ENCODE results near the gene ING4. TPM values are rescaled to one million over a fixed set of nuclear protein-coding genes. Genes with fewer than 3 reads are reported as not detected.
A peak's percentile ranks its signal among the peaks of the same experiment; 100 is the strongest.

Gene ING4
- total RNA-seq, 1 donor from 2014 or later, result 45.7 TPM

DNA sequence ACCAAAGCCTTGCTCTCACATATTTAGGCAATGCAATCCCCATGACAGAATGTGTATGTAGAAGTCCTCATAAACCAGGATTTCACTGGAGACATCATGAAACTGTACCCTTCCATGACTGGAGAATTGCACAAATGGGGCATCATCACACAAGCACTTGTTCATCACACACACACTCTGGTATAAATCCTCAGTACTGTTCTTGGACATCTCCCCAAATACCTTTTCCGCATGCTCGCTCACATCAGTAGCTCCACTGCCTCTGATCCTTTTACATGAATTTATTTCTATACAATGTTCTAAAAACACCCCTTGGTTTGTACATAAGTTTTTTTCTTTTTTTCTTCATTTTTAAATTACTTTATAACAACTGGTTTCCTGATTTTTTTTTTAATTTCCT is 3.3 kb upstream of the ING4 start:
- peaks cover 12% of the 10 kb centered on the region for H3K4me1 ChIP-seq
- no peak overlapping the region for H3K4me3 ChIP-seq
- peaks cover 0 to 44% of the 10 kb centered on the region in 2 donors for H3K36me3 ChIP-seq
- H3K27ac ChIP-seq, result no peak overlapping the region
- no peak for DNase-seq (ENCODE audit: extremely low spot score in 2 of 2)
- TF ChIP-seq POLR2AphosphoS5 (IDR thresholded peaks at IDR 0.05; ENCODE audit: insufficient read depth in 1 of 2, low read depth in 1 of 2), result no peak
- no peak for TF ChIP-seq POLR2A (IDR thresholded peaks at IDR 0.05)
- intact Hi-C loops (cut with DNase I), result no loop called here
- no peaks in the 10 kb centered on the region for H3K27me3 ChIP-seq
- no peaks in the 10 kb centered on the region for H3K9me3 ChIP-seq

DNA sequence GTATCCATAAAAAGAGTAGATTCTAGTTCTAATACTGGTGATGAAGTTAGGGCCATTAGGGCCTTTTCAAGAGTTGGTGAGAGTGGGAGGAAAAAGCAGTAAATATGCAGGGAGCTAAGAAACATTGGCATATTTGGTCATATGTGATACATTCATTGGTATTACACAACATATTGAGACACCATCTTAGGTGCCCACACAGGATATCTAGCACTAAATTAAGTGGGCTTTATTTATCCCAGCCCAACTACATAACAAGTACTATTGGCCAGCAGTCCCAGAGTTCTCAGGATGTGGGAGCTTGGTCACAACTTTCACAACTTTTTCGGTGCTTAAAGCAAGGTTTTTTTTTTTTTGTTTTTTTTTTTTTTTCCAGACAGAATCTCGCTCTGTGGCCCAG is 2.0 kb upstream of the ING4 start:
- DNase-seq (ENCODE audit: extremely low spot score in 2 of 2), result no peak
- Histone ChIP-seq H3K4me3 (no peak overlapping the region), H3K36me3 (peaks cover 0 to 31% of the 10 kb centered on the region in 2 donors), H3K4me1 (peaks cover 12% of the 10 kb centered on the region), H3K27me3 (no peaks in the 10 kb centered on the region), H3K27ac (no peak overlapping the region), H3K9me3 (no peaks in the 10 kb centered on the region)
- no peak for TF ChIP-seq POLR2AphosphoS5 (IDR thresholded peaks at IDR 0.05; ENCODE audit: insufficient read depth in 1 of 2, low read depth in 1 of 2)
- TF ChIP-seq, protein P1, sequence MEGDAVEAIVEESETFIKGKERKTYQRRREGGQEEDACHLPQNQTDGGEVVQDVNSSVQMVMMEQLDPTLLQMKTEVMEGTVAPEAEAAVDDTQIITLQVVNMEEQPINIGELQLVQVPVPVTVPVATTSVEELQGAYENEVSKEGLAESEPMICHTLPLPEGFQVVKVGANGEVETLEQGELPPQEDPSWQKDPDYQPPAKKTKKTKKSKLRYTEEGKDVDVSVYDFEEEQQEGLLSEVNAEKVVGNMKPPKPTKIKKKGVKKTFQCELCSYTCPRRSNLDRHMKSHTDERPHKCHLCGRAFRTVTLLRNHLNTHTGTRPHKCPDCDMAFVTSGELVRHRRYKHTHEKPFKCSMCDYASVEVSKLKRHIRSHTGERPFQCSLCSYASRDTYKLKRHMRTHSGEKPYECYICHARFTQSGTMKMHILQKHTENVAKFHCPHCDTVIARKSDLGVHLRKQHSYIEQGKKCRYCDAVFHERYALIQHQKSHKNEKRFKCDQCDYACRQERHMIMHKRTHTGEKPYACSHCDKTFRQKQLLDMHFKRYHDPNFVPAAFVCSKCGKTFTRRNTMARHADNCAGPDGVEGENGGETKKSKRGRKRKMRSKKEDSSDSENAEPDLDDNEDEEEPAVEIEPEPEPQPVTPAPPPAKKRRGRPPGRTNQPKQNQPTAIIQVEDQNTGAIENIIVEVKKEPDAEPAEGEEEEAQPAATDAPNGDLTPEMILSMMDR (IDR thresholded peaks at IDR 0.05), result no peak
- TF ChIP-seq POLR2A (IDR thresholded peaks at IDR 0.05), result no peak
- intact Hi-C loops (cut with DNase I), result no loop called here

DNA sequence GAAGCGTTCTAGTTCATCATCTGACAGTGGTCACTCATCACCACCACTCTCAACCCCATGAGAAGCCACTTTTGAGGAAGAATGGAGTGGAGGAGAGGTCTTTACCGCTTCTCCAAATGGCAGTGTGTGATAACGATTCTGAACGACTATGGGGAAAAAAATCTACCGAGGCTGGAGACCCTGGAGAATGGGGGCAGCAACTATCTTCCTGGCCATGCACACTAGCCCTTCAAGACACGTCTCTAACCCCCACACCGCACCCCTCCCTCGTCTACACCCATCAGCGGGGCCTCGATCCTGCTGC is 365 bp downstream of the ING4 start:
- Histone ChIP-seq H3K4me1 (peaks cover 18% of the 10 kb centered on the region), H3K27ac (peak overlapping the region; percentile 68), H3K9me3 (no peaks in the 10 kb centered on the region), H3K27me3 (no peaks in the 10 kb centered on the region), H3K4me3 (peak overlapping the region; percentile 69 to 70), H3K36me3 (peaks cover 0 to 19% of the 10 kb centered on the region in 2 donors)
- intact Hi-C loops (cut with DNase I), result no loop called here
- TF ChIP-seq, protein P1 (IDR thresholded peaks at IDR 0.05), result no peak
- TF ChIP-seq POLR2AphosphoS5 (IDR thresholded peaks at IDR 0.05; ENCODE audit: insufficient read depth in 1 of 2, low read depth in 1 of 2), result no peak
- no peak for TF ChIP-seq POLR2A (IDR thresholded peaks at IDR 0.05)
- DNase-seq (ENCODE audit: extremely low spot score in 2 of 2), result no peak

DNA sequence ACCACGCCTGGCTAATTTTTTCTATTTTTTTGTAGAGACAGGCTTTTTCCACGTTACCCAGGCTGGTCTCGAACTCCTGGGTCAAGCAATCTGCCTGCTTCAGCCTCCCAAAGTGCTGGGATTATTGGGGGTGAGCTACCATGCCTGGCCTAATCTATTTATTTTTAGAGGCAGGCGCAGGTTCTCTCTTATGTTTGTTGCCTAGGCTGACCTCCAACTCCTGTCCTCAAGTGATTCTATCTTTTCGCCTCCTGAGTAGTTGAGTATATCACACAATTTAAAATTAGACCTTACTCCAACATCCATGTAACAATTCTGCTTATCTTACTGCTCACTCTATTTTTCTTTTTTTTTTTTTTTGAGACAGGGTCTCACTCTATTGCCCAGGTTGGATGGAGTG is 8.9 kb downstream of the ING4 start:
- H3K36me3 ChIP-seq, result peaks cover 0 to 77% of the 10 kb centered on the region in 2 donors
- TF ChIP-seq, protein P1 (IDR thresholded peaks at IDR 0.05), result no peak
- no peak for TF ChIP-seq POLR2A (IDR thresholded peaks at IDR 0.05)
- TF ChIP-seq POLR2AphosphoS5 (IDR thresholded peaks at IDR 0.05; ENCODE audit: insufficient read depth in 1 of 2, low read depth in 1 of 2), result no peak
- H3K27ac ChIP-seq, result no peak overlapping the region
- intact Hi-C loops (cut with DNase I), result no loop called here
- no peaks in the 10 kb centered on the region for H3K9me3 ChIP-seq
- no peaks in the 10 kb centered on the region for H3K27me3 ChIP-seq
- no peak for DNase-seq (ENCODE audit: extremely low spot score in 2 of 2)
- H3K4me1 ChIP-seq, result peaks cover 6% of the 10 kb centered on the region
- no peak overlapping the region for H3K4me3 ChIP-seq

DNA sequence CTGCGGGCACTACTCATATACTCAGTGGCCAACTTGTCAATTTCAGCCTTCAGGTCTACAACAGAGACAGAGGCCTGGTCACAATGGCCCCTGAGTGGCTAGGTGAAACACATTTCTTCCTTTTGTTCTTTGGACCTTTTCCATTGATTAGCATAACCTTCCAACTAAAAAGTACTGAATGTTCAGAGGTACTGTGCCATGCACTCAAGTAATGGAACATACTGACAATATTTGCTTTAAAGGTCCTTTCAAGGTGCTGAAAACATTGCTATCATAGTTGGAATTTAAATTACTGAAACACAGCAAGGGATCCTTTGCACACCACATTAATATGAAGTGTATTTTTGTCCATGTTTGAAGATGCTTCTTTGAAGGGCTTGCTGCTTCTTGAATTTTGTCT is 9.6 kb downstream of the ING4 start:
- H3K36me3 ChIP-seq, result peaks cover 0 to 77% of the 10 kb centered on the region in 2 donors
- no peak overlapping the region for H3K4me3 ChIP-seq
- H3K9me3 ChIP-seq, result no peaks in the 10 kb centered on the region
- no peaks in the 10 kb centered on the region for H3K27me3 ChIP-seq
- TF ChIP-seq POLR2AphosphoS5 (IDR thresholded peaks at IDR 0.05; ENCODE audit: insufficient read depth in 1 of 2, low read depth in 1 of 2) (no peak), POLR2A (IDR thresholded peaks at IDR 0.05) (no peak)
- TF ChIP-seq, protein P1 (IDR thresholded peaks at IDR 0.05), result no peak
- no peak overlapping the region for H3K27ac ChIP-seq
- no peak for DNase-seq (ENCODE audit: extremely low spot score in 2 of 2)
- peaks cover 5% of the 10 kb centered on the region for H3K4me1 ChIP-seq
- intact Hi-C loops (cut with DNase I), result no loop called here
